Measurements from ENCODE around the gene LZTS2. TPM values are rescaled to one million over a fixed set of nuclear protein-coding genes. Genes with fewer than 3 reads are reported as not detected.

LZTS2 gene
- total RNA-seq, 1 donor from 2014 or later: 72.9 TPM

GRCh38 chr10:100997360-100998182 is 2.0 kb upstream of the LZTS2 start:
- peak; percentile 46 for DNase-seq (ENCODE audit: low read depth)

DNA sequence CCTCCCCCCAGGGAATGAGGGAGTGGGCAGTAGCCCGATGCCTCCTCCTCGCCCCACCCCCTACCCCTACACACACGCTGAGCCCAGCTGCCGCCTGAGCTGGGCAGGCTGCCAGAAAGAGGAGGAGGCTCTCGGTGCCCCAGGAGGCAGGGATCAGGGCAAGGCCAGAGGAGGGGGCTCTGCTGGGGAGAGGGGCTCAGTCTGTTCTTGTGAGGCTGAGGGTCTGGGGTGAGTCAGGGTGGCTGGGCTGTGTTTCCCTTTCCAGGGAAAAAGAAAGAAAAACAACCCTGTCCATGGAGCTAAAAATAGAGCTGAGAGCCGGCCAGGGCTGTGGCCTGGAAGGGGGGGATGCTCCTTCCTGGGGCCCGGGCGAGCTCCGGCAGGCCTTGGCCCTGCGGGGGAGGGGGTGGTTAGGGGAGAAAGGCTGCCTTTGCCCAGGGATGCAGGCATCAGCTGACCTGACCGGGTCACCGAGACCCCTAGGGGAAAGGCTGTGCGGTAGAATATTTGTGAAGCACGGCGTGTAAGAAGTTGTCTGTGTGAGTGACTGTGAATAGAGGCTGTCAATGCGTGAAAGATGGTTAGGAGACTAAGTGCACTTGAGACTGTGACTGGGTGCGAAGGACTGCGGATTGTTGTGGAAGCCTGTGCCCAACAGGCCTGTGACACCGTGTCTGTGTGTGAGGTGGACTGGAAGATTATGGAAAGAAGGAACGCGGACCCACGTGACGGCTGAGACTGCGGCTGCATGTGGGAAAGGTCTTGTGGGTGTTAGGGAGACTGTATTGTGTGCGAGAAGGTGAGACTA is 1.2 kb upstream of the LZTS2 start:
- peak; percentile 53 for DNase-seq (ENCODE audit: low read depth)

DNA sequence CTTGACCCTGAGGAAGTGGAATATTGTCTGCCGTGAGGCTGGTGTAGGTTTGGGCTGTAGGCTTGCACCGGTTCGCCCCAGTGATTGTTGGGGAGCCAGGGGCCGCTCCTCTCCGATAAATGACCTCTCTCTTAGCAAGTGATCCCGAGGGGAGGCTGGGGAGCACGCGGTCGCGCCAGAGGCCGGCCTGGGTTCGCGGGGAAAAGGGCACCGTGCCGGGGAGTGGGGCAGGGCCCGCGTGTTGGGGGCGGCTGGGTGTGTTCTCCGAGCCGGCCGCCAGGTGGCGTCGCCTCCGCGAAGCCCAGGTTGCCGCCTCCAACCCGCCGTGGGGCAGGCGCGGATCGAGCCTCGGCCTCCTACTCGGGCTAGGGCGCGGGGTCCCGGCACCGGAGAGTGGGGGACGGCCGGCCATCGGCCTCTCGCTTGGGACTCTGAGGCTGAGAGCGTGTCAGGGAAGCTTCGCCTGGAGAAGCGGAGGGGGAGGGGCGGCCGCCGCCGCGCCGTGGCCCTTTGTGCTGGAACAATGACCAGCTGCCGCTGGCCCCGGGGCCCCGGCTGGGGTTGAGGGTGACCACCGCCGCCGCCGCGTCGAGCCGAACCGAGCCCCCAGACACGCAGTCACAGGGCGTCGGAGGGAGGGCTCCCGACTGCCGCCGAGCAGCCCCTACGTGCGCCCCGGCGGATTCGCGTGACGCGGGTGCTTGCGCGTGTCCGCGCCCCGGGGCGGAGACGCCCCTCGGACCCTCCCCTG is 442 bp upstream of the LZTS2 start:
- DNase-seq (ENCODE audit: low read depth): no peak

- DNase-seq (ENCODE audit: low read depth): no peak
Observed at GRCh38 chr10:101000127-101000914, 713 bp downstream of the LZTS2 start.

DNA sequence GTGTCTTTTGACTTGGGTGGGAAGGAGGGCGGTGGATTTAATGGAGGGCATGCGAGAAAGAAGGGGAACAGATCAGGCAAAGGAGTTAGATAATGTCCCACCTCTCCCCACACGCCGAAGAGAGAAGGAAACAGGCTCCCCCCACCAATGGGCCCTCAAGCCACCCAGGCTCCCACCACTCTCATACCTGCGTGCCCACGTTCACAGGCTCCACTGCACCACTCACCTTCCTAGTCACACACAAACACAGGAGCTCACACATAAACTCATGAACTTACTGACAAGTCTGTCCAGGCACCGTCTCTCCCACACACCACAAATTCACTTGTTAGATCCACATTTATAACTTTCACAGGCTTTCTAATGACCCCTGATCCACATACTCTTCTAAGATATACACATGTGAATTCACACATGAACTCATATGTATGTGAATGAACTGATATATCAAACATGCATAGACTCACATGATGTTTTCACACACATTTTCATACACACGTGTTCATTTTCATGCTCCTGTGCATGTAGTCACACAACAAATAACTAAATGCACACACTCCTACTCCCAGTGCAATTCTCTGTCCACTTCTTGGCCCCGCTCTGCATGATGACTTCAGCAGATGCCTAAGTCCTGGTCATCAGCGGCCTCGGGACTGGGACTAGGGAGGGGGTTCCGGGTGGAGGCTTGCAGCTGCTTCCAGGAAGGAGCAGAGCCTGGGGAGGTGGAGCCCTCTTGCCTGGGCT is 1.5 kb downstream of the LZTS2 start:
- peak; percentile 81 for DNase-seq (ENCODE audit: low read depth)

DNA sequence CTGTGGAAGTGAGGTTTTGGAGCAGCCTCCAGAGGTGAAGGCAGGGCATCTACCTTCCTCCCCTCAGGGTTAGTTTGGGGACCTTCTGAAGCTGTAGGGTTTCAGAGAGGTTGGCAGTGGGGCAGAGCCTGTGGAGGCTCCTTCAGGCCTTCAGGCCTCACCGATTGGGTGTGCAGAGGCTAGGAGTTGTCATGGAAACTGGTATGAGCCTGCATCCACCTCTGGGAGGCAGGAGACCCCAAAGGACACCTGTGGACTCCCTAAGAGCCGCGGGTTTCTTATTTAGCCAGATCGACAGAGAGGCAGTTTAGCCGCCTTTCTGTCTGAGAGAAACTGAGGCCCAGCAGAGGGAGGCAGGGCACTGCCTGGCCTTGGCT is 2.0 kb downstream of the LZTS2 start:
- no peak for DNase-seq (ENCODE audit: low read depth)

- DNase-seq (ENCODE audit: low read depth): no peak
Observed at GRCh38 chr10:101002456-101002855, 2.8 kb downstream of the LZTS2 start.

- DNase-seq (ENCODE audit: low read depth): no peak
Observed at GRCh38 chr10:101003639-101004206, 4.1 kb downstream of the LZTS2 start.

- no peak for DNase-seq (ENCODE audit: low read depth)
Observed at GRCh38 chr10:101005361-101005760, 5.8 kb downstream of the LZTS2 start.

DNA sequence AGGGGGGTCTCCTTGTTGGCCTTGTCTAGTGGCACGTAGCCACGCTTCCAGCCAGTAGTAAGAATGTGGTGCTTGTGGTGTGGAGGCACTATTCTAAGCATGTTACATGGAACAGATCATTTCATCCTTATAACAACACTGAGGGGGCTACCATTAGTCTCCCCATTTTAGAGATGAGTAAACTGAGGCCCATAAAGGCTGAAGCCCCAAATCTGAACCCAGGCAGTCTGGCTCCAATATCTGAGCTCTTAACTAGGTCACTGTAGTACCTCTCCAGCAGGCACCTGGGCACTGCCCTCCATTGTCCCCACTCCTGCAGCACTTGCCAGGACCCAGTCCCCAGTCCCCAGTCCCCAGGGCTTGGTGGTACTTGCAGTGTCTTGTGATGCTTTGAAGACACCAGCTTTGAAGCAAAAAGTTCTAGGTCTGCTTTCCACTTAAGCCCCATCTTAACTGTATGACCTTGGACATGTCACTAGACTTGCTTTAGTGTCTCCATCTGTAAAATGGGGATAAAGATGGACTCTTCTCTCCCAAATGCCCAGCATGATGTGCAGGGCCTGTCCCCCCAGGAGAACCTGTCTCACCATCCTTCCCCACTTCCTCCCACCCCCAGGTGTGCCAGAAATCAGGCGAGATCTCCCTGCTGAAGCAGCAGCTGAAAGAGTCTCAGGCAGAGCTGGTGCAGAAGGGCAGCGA is 6.4 kb downstream of the LZTS2 start:
- DNase-seq (ENCODE audit: low read depth): no peak

- DNase-seq (ENCODE audit: low read depth): no peak
Observed at GRCh38 chr10:101006593-101007098, 7.0 kb downstream of the LZTS2 start.

GRCh38 chr10:101007099-101007711 is 7.6 kb downstream of the LZTS2 start:
- DNase-seq (ENCODE audit: low read depth): no peak

DNA sequence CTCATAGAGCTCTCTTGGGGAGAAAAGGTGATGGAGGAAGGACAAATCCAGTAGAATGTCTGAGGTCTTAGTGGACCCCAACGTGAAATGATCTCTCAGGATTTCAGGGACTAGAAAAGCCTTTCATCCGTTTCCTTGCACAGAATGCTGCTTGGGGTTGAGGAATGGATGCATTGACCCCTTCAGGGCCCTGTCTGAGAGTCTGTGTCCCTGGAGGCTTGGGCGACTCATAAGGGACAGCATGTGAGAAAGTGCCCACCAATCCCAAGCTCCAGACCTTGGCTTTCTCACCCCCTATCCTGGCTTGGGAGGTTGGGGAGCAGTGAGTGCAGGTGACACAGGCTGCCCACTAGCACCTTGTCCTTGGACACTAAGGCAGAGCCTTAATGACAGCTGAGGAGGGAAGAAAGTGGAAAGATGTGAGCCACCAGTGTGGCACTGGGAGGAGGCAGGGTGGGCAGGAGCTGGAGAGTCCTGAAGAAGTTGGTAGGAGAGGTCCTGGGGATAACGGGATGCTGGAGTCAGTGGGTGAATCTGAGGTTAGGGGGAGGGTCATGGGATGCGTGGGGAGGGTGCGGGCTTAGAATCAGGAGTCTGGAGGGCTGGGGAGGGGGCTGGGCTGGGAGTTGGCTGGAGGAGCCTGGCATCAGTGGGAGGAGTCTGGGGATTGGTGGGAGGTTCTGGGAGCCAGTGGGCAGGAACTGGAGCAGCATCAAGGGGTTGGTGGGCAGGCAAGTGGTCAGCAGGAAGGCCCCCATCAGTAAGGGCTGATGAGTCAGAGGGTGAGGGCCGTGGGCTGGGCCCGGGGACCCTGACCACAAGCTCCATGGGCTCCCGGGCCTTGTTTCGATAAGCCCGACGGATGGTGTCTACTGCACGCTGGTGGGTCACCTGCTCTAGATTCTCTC is 8.6 kb downstream of the LZTS2 start:
- no peak for DNase-seq (ENCODE audit: low read depth)

GRCh38 chr10:101008823-101009423 is 9.3 kb downstream of the LZTS2 start:
- no peak for DNase-seq (ENCODE audit: low read depth)

DNA sequence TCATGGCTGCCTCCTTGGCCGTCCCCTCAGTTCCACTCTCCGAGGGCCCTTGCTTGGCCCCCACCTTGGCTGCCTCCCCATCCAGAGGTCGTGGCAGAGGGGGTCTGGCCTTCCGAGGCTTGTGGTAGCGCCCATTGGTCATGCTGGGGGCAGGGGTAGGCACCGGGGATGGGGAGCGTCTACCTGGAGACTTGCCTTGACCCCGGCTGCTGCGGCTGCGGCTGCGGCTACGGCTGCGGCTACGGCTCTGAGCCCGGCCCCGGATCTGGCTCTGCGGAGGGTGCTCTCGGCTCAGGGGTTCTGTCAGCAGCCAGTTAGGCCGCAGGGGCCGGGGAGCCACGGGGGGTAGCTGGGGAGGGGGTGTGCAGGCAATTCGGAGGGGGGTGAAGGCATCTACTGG is 10.7 kb downstream of the LZTS2 start:
- no peak for DNase-seq (ENCODE audit: low read depth)

GRCh38 chr10:101011517-101012423 is 12.2 kb downstream of the LZTS2 start:
- DNase-seq (ENCODE audit: low read depth): no peak

Data from renal cortical epithelial cell (primary cell).